ENCODE results near the gene FARP2.

DNA sequence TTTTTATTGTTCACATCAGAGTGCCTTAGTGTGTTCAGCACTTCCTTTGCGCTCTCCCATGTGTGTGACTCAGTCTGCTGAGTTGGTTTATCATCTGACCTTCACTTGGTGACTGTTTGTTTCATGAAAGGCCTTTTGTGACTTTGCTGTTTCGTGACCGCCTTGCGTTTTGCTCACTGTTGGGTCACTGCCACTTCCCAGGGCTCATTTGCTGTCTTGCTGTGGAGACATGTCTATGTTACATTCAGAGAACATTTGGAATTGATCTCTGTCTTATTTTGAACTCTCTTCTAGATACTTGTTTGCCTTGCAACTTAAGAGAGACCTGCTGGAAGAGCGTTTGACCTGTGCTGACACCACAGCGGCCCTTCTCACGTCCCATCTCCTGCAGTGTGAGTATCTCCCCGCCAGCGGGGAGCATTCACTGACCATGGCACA lies 54.7 kb downstream of the FARP2 start:
- TF ChIP-seq, protein P1, sequence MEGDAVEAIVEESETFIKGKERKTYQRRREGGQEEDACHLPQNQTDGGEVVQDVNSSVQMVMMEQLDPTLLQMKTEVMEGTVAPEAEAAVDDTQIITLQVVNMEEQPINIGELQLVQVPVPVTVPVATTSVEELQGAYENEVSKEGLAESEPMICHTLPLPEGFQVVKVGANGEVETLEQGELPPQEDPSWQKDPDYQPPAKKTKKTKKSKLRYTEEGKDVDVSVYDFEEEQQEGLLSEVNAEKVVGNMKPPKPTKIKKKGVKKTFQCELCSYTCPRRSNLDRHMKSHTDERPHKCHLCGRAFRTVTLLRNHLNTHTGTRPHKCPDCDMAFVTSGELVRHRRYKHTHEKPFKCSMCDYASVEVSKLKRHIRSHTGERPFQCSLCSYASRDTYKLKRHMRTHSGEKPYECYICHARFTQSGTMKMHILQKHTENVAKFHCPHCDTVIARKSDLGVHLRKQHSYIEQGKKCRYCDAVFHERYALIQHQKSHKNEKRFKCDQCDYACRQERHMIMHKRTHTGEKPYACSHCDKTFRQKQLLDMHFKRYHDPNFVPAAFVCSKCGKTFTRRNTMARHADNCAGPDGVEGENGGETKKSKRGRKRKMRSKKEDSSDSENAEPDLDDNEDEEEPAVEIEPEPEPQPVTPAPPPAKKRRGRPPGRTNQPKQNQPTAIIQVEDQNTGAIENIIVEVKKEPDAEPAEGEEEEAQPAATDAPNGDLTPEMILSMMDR (IDR thresholded peaks at IDR 0.05; ENCODE audit: low read depth, low read length): no peak
- no peak for TF ChIP-seq EZH2phosphoT487 (IDR thresholded peaks at IDR 0.05; ENCODE audit: low read depth)
